Jurkat, Clone E6-1 (cell line): ENCODE data around the gene FCRLA.
"Not testable (repeated sequence)": the region's sequence is repeated elsewhere in the genome, so short reads cannot be mapped to it uniquely, and the experiment has no call there.

Source experiments
- DNase-seq: peaks from one replicate; pipeline ENCODE4 v3.0.0-alpha.2; 2011; ENCODE audit warnings: low read depth, low spot score
- H3K4me3 ChIP-seq: 2 replicates; pipeline ENCODE4 v1.5.1; 2011; ENCODE audit warnings: mild to moderate bottlenecking, low read length, control low read depth, moderate library complexity

The FCRLA gene

GRCh38 chr1:161698302-161698701 is 8.7 kb upstream of the FCRLA start:
- not testable (repeated sequence) for H3K4me3 ChIP-seq, DNase-seq

- no peak overlapping the region for H3K4me3 ChIP-seq
- no peak for DNase-seq
These were observed 4.8 kb upstream of the FCRLA start for GRCh38 chr1:161702250-161702649.

- no peak overlapping the region for H3K4me3 ChIP-seq
- no peak for DNase-seq
These were observed 1.5 kb upstream of the FCRLA start for GRCh38 chr1:161705537-161705936.

DNA sequence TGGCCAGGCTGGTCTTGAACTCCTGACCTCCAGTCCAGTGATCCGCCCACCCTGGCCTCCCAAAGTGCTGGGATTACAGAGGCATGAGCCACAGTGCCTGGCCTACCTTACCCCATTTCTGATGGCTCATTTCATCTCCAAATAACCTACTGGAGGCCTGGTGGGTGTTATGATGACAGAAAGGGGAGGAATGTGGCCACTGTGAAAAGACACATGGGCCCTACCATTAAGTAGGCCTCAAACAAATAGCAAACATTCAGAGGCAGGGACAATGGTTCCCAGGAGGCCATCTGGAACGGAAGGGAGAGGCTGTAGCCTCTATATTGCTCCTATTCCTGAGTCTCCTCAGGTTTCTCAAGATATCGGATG is 932 bp upstream of the FCRLA start:
- no peak for DNase-seq
- no peak overlapping the region for H3K4me3 ChIP-seq

DNA sequence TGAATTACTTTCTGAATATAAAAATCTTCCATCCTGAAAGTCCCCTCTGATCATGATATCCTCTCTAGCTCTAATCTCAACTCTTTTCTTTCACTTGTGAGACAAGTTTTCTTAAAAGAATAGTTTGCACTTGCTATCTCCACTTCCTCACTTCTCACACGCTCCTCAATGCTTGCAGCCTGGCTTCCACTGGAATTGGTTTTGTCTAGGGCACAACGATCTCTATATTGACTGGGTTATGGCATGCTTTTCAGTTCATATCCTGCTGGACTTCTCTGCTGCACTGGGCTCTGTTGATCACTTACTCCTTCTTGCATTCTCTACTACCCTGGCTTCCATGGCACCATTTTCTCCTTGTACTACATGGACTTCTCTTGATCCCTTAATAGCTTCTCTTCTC is 474 bp downstream of the FCRLA start:
- H3K4me3 ChIP-seq = no peak overlapping the region
- no peak for DNase-seq

DNA sequence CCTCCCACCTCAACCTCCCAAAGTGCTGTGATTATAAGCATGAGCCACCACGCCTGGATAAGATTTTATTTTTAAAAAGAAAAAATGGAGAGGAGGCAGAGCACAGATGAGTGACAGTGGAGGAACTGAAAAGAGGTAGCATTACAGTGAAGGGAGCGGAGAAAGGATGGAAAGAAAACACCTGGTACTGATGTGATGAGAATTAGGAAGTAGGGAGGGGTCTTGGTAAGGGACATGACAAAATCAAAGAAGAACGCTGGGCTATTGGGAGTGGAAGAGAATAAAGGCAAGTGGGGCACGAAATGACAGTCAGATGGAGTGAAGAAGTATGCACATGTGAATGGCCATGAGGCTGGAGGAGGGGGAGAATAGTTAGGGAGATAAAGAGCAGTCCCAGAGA is 2.3 kb downstream of the FCRLA start:
- no peak overlapping the region for H3K4me3 ChIP-seq
- no peak for DNase-seq

- H3K4me3 ChIP-seq = no peak overlapping the region
- DNase-seq = no peak
These were observed 3.5 kb downstream of the FCRLA start for GRCh38 chr1:161710560-161710959.

DNA sequence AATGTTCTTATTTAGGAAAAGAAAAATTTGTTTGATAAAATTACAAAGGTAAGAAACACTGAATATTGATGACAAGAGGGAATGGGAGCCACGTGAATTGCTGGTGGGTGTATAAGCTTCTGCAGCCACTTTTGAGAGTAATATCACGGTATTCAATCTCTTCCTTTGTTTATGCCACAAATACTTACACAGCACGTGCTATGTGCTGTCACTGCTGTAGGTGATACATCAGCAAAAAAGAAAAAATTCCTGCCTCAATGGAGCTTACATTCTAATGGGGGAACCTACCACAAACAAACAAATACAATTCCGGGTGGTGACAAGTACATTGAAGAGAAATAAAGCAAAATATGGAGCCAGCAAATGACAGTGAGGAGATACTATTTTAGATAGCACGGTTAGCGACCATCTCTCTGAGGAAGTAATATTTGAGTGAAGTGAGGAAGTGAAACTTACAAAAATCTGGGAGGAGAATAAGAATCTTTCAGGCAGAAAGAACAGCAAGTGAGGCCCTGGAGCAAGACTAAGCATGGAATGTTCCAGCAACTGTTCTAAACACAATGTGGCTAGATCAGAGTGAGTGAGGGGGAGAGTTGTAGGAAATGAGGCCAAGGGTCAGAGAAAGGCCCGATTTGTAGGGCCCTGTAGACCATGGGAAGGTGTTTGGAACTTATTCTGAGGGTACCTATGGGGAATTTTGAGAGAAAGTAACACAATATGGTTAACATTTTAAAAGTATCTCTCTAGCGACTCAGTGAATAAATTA is 11.7 kb downstream of the FCRLA start:
- H3K4me3 ChIP-seq = no peak overlapping the region
- no peak for DNase-seq

GRCh38 chr1:161719325-161719611 is 12.2 kb downstream of the FCRLA start:
- no peak overlapping the region for H3K4me3 ChIP-seq

DNA sequence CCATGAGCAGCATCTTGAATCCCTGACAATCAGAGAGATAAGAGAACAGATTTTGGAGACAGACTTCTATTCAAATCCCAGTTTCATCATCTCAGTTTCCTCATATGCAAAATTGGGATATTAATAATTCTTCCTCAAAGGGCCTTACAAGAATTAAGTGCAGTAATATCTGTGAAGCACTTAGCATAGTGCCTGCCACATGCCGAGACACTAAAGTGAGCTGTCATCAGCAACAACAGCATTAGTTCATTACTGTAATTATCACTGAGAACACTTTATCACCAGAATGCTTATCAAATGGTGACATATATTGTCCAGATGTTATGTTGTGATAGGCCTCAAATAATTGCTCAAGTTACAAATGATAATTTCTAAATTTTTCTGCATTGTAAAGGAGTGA is 13.4 kb downstream of the FCRLA start:
- H3K4me3 ChIP-seq = no peak overlapping the region
- no peak for DNase-seq

More at GRCh38 chr1:161719325-161719611, 12.2 kb downstream of the FCRLA start:
- no peak for DNase-seq

DNA sequence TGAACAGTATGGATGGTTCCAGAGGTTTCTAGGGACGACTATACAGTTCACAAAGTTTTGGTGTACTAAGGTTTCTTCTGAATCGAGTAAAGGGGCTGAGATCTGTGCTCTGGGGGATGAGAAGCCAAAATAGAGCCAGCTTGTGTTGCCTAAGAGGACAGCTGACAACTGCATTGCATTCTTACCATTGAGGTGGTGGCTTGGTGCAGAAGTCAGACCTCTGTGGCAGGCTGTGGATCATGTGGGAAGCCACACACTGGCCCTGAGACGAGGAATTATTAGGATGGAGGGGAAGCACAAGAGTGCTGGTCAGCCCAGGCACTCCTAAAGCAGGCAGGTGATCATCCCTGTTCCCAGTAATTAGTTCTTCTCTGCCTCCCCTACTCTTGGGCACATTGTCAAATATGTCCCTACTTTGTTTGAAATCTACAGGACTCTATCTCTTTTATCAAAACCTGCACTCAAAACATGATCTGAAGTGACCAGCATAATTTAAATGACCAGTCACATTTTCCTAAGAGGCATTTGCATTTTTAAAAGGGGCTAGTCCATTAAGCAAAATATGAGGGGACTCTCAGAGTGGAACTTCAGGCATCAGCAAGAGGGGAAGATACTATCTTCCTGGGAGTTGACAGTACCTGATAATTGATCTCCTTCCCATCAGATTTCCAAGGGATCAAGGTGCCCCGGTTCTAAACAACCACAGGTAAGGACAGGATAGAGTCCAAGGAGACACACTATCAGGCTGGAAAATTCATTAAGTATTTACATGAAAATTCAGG is 14.1 kb downstream of the FCRLA start, which contains the start of gene FCRLB:
Gene FCRLB (plus strand): TSS at position 589 of the 782 bp plus-strand sequence. CDS start 1,129 bp downstream, outside the sequence.
- DNase-seq = no peak
- H3K4me3 ChIP-seq = no peak within 1 kb of the TSS

- no peak for DNase-seq
- no peak overlapping the region for H3K4me3 ChIP-seq
These were observed 14.8 kb downstream of the FCRLA start for GRCh38 chr1:161721738-161722343.

GRCh38 chr1:161722406-161722805 is 15.4 kb downstream of the FCRLA start:
- no peak for DNase-seq
- H3K4me3 ChIP-seq = no peak overlapping the region

DNA sequence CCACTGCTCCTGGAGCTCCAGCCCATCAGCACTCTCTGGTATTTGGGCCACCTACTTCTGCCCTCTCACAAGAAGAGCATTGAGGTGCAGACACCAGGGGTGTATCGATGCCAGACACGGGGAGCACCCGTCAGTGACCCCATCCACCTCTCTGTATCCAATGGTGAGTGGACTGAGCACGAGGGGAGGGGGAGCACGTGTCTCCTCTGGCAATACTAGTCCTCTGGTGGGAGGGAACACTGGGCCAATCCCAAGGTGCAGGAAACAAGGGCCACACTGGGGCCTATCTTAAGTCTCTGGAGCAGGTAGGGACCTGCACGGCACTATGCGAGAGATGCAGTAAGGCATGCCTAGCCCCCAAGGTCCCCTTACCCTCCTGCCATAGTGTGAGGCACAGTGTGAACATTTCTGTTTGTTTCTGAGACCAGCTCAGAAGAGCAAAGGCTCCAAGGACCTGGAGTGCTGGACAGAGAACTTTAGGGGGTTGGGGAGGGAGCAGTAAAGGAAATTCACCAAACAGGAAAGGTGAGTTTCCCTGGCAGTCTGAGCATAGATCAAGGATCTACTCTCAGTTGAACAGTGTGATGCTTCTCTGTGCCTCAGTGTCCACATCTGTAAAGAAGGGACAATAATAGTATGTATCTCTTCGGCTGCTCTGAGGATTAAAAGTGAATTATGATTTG is 16.6 kb downstream of the FCRLA start:
- DNase-seq = no peak
- no peak overlapping the region for H3K4me3 ChIP-seq

DNA sequence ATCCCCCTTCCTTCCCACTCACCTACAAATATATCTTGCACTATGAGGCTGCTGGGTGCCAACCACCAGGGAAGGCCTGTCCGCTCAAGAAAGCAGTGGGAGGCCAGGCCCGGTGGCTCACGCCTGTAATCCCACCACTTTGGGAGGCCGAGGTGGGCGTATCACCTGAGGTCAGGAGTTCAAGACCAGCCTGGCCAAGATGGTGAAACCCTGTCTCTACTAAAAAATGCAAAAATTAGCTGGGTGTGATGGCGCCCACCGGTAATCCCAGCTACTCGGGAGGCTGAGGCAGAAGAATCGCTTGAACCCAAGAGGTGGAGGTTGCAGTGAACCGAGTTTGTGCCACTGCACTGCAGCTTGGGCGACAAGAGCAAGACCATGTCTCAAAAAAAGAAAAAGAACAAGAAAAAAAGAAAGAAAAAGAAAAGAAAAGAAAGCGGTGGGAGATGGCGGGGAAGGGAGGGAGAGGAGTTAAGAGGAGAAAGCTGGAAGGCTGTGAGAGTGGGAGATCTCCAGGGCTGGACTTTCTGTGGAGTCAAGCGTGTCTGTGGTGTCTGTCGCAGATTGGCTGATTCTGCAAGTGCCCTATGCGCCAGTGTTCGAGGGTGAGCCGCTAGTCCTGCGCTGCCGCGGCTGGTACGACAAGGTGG is 18.4 kb downstream of the FCRLA start:
- not testable (repeated sequence) for DNase-seq
- H3K4me3 ChIP-seq = peak overlapping the region; percentile 55; the same call in 1 of the 2 replicates

DNA sequence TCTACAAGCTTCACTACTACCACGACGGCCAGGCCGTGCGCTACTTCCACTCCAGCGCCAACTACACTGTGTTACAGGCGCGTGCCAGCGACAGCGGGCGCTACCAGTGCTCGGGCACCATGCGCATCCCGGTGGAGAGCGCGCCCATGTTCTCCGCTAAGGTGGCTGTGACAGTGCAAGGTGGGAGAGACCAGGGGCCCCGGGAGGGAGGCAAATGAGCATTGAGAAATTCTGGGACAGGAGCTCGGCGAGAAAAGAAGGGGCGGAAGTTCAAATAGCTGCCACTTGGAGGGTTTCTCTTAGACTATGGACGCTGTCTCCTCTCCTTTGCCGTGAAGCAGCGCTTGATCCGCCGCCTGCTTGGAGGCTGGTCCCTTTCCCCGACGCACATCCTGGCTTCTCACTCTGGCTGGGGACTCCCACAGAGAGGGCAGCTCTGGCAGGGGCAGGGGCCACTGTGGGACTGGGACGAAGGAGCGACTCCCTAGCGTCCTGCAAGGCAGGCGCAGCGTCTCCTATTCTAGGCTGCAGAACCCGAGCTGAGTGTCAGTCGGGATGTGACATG is 19.0 kb downstream of the FCRLA start:
- no peak for DNase-seq
- peak overlapping the region; percentile 55 for H3K4me3 ChIP-seq

GRCh38 chr1:161726473-161727255 is 19.6 kb downstream of the FCRLA start:
- DNase-seq = no peak
- H3K4me3 ChIP-seq = peak overlapping the region; percentile 55

- peak overlapping the region; percentile 55 for H3K4me3 ChIP-seq
- peak; percentile 89 for DNase-seq
These were observed 20.4 kb downstream of the FCRLA start for GRCh38 chr1:161727256-161727924.
